GM12878 (cell line): Measurements from ENCODE around the gene PRODH. TPM values are rescaled to one million over a fixed set of nuclear protein-coding genes. Genes with fewer than 3 reads are reported as not detected.

Experiments used
- ATAC-seq: fragments of 200-7000 bp; cut with Tn5 transposase; 3 replicates; pipeline ENCODE4 v1.9.1; 2020; ENCODE audit warnings: mild to moderate bottlenecking, moderate library complexity
- BruUV-seq: library from RNA; stranded (reverse); fragments of 400-500 nt; replicated peaks from 2 replicates; lab custom pipeline; 2021; lab: Mats Ljungman, UMichigan
- CTCF ChIA-PET: fragments of 300-600 bp; sonication (Branson Sonifier 250); formaldehyde crosslinking; extraction: SDS; loops from one replicate; lab custom pipeline; 2021; ENCODE audit warnings: inconsistent platforms; lab: Yijun Ruan, JAX
- POLR2A ChIA-PET: fragments of 350-600 bp; formaldehyde crosslinking; extraction: SDS; loops from one replicate; lab custom pipeline; 2021; ENCODE audit warnings: inconsistent platforms; lab: Charles Lee
- RAD21 ChIA-PET: fragments of 300-600 bp; sonication (Branson Sonifier 250); formaldehyde crosslinking; loops from one replicate; lab custom pipeline; 2023; ENCODE audit warnings: antibody characterized with exemption; ENCODE audit not compliant: unreplicated experiment; lab: Charles Lee
- SMC1A ChIA-PET: fragments of 300-600 bp; sonication (Branson Sonifier 250); formaldehyde crosslinking; loops from one replicate; lab custom pipeline; 2023; ENCODE audit not compliant: unreplicated experiment, uncharacterized antibody; lab: Charles Lee
- DNase-seq: peaks from one replicate; pipeline ENCODE4 v3.0.0-alpha.2; 2011; ENCODE audit warnings: low read depth, low spot score
- FAIRE-seq: peaks from 3 replicates; lab custom pipeline; 2011; peaks lifted over from hg19 to GRCh38; lab: Jason Lieb, UNC
- H2AFZ ChIP-seq: 2 replicates; pipeline ENCODE4 v1.6.0; 2011; ENCODE audit warnings: low read depth, low read length, control low read depth; ENCODE audit not compliant: control insufficient read depth
- H3K27ac ChIP-seq: 2 replicates; pipeline ENCODE4 v1.5.1; 2011; ENCODE audit warnings: control low read depth; ENCODE audit not compliant: control insufficient read depth, insufficient read depth
- H3K27me3 ChIP-seq, 2 experiments: replicated peaks in 1 of 2; 2 replicates each; pipeline versions ENCODE4 v1.6.0 to v1.6.1; 2011; ENCODE audit warnings: low read length in 1 of 2; ENCODE audit not compliant: control insufficient read depth in 2 of 2, insufficient read depth in 2 of 2
- H3K36me3 ChIP-seq, 2 experiments: 2 replicates each; pipeline ENCODE4 v1.5.1; 2011; ENCODE audit warnings: low read length in 1 of 2; ENCODE audit not compliant: control insufficient read depth in 2 of 2, insufficient read depth in 2 of 2
- H3K4me1 ChIP-seq: 2 replicates; pipeline ENCODE4 v1.6.1; 2011; ENCODE audit warnings: mild to moderate bottlenecking, low read length, moderate library complexity, mixed read lengths; ENCODE audit not compliant: control insufficient read depth, insufficient read depth
- H3K4me2 ChIP-seq: 2 replicates; pipeline ENCODE4 v1.6.0; 2011; ENCODE audit warnings: control low read depth; ENCODE audit not compliant: control insufficient read depth, insufficient read depth
- H3K4me3 ChIP-seq: fragments of 200-600 bp; sonication (generic); 2 replicates; pipeline ENCODE4 v1.5.1; 2016
- H3K79me2 ChIP-seq: 2 replicates; pipeline ENCODE4 v1.6.0; 2011; ENCODE audit warnings: low read length; ENCODE audit not compliant: control insufficient read depth, insufficient read depth
- H3K9ac ChIP-seq: 2 replicates; pipeline ENCODE4 v1.8.0; 2011; ENCODE audit warnings: low read length, control low read depth, mixed read lengths; ENCODE audit not compliant: control insufficient read depth, insufficient read depth
- H3K9me3 ChIP-seq: replicated peaks from 3 replicates; pipeline ENCODE4 v1.5.1; 2011; ENCODE audit warnings: mild to moderate bottlenecking, low read length; ENCODE audit not compliant: control insufficient read depth, insufficient read depth
- H4K20me1 ChIP-seq: 2 replicates; pipeline ENCODE4 v1.6.0; 2011; ENCODE audit not compliant: control insufficient read depth, insufficient read depth
- E2F4 ChIP-seq: IDR thresholded peaks from 2 replicates; pipeline ENCODE4 v1.6.1; 2012; ENCODE audit warnings: low read depth, low read length, improper control_type of control experiment
- E4F1 ChIP-seq: fragments of 450-650 bp; IDR thresholded peaks from 2 replicates; pipeline ENCODE4 v1.6.1; 2018; ENCODE audit warnings: borderline replicate concordance, mild to moderate bottlenecking; ENCODE audit not compliant: partially characterized antibody
- ETV6 ChIP-seq, 2 experiments: fragments of 450-650 bp in 1 of 2; IDR thresholded peaks in 1 of 2; conservative IDR thresholded peaks in 1 of 2; 2 replicates each; pipeline ENCODE4 v1.6.1; 2014; ENCODE audit warnings: antibody characterized with exemption in 1 of 2, borderline replicate concordance in 1 of 2, low read depth in 1 of 2, mild to moderate bottlenecking in 1 of 2, moderate library complexity in 1 of 2
- KAT2A ChIP-seq: conservative IDR thresholded peaks from 2 replicates; pipeline ENCODE4 v1.6.1; 2011; ENCODE audit warnings: low read depth, low read length; ENCODE audit not compliant: control insufficient read depth
- PRDM15 ChIP-seq: fragments of 450-650 bp; formaldehyde crosslinking; IDR thresholded peaks from 2 replicates; pipeline ENCODE4 v1.4.0; 2020; ENCODE audit warnings: mild to moderate bottlenecking, moderate library complexity
- SIX5 ChIP-seq: IDR thresholded peaks from 2 replicates; pipeline ENCODE4 v1.6.1; 2011; ENCODE audit warnings: mild to moderate bottlenecking, low read depth, low read length, moderate library complexity; ENCODE audit not compliant: severe bottlenecking
- SKIL ChIP-seq: fragments of 450-650 bp; IDR thresholded peaks from 2 replicates; pipeline ENCODE4 v1.6.1; 2017; ENCODE audit warnings: mild to moderate bottlenecking, low read depth, inconsistent platforms; ENCODE audit not compliant: poor library complexity, severe bottlenecking
- STAT3 ChIP-seq: IDR thresholded peaks from 2 replicates; pipeline ENCODE4 v1.6.1; 2011; ENCODE audit warnings: low read depth, low read length, improper control_type of control experiment
- WGBS: methylation state at CpG from one replicate; pipeline ENCODE4 v1.1.6; 2016; ENCODE audit warnings: low lambda C conversion rate; ENCODE audit not compliant: insufficient replicate concordance, insufficient coverage; ENCODE audit errors: missing lambda C conversion rate; 5-methylcytosine and 5-hydroxymethylcytosine counted together
- in situ Hi-C: fragments of 300-500 bp; cut with MboI; formaldehyde crosslinking; loops from 9 replicates; pipeline ENCODE4 v1.14.3; 2018; ENCODE audit warnings: mixed read lengths
- intact Hi-C: fragments of 100-400 bp; cut with micrococcal nuclease; formaldehyde crosslinking; loops from one replicate; pipeline ENCODE4 v1.14.2; 2022; ENCODE audit not compliant: unreplicated experiment
- polyA plus RNA-seq, 11 experiments: library from polyadenylated mRNA; depleted of rRNA in 4 of 11; unstranded in 6 of 11; stranded (reverse) in 5 of 11; fragments of >200 nt; fragmentation: Nextera tagmentation in 4 of 11; fragmentation: Illumina TruSeq in 1 of 11; extraction: Ambion mirVana in 4 of 11; extraction: Trizol in 1 of 11; gene quantifications; 1 replicate in 1 of 11; 2 replicates in 10 of 11; pipeline versions ENCODE4 v1.2.1 to v1.2.3, GENCODE V29; 2011 to 2016; ENCODE audit warnings: inconsistent platforms in 2 of 11, missing spikeins in 2 of 11, low read depth in 1 of 11
- total RNA-seq, 4 experiments: library from RNA; depleted of rRNA in 3 of 4; stranded (reverse); fragments of >200 nt in 3 of 4; fragmentation: Illumina TruSeq in 1 of 4; extraction: Trizol in 1 of 4; gene quantifications; 2 replicates each; pipeline versions ENCODE4 v1.2.1 to v1.2.3, GENCODE V29; 2013 to 2021

Gene PRODH
- total and polyA plus RNA-seq, 10 of the 15 experiments (the other 5 are each of a cell fraction or from before 2014, with no cell fraction given) = 0.03 to 0.10 (median 0.07) TPM; not detected in 6

- H3K4me1 ChIP-seq = no peaks in the 10 kb centered on the region
- H3K9me3 ChIP-seq = no peaks in the 10 kb centered on the region
- no peak overlapping the region for H3K4me3 ChIP-seq
- no peak for FAIRE-seq
- no peaks in the 10 kb centered on the region for H3K79me2 ChIP-seq
- no peaks in the 10 kb centered on the region for H4K20me1 ChIP-seq
- no peaks in the 10 kb centered on the region for H3K27me3 ChIP-seq
- intact Hi-C loops = no loop called here
- ATAC-seq = no peak
- no peak overlapping the region for H3K4me2 ChIP-seq
- ChIA-PET SMC1A (no interaction called here), POLR2A (no interaction called here), CTCF (no interaction called here), RAD21 (no interaction called here)
- no peak overlapping the region for H3K9ac ChIP-seq
- H3K27ac ChIP-seq = no peak overlapping the region
- no peak for DNase-seq
- WGBS = no CpG with 5 or more reads among the region's 20 CpGs
- no peak overlapping the region for H2AFZ ChIP-seq
- no peaks in the 10 kb centered on the region for H3K36me3 ChIP-seq
- in situ Hi-C loops = no loop called here
- no TSS peak for BruUV-seq
- no peak for TF ChIP-seq E4F1
- no peak for TF ChIP-seq PRDM15 (CRISPR knock-in tag)
- no peak for TF ChIP-seq ETV6 (conservative IDR thresholded peaks at IDR 0.05 in 1 of 2, IDR thresholded peaks at IDR 0.05 in 1 of 2; ENCODE audit: borderline replicate concordance in 1 of 2, low read depth in 1 of 2)
- TF ChIP-seq E2F4 = no peak
- TF ChIP-seq SIX5 = no peak
- TF ChIP-seq KAT2A = no peak
- no peak for TF ChIP-seq STAT3
- TF ChIP-seq SKIL = no peak
Observed at GRCh38 chr22:18925368-18926064, 10.6 kb downstream of the PRODH start.
